ENCODE measurements around the gene CLTA. TPM values are rescaled to one million over a fixed set of nuclear protein-coding genes. Genes with fewer than 3 reads are reported as not detected.

CLTA gene, protein sequence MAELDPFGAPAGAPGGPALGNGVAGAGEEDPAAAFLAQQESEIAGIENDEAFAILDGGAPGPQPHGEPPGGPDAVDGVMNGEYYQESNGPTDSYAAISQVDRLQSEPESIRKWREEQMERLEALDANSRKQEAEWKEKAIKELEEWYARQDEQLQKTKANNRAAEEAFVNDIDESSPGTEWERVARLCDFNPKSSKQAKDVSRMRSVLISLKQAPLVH
- polyA plus RNA-seq (2013), result 129 TPM

DNA sequence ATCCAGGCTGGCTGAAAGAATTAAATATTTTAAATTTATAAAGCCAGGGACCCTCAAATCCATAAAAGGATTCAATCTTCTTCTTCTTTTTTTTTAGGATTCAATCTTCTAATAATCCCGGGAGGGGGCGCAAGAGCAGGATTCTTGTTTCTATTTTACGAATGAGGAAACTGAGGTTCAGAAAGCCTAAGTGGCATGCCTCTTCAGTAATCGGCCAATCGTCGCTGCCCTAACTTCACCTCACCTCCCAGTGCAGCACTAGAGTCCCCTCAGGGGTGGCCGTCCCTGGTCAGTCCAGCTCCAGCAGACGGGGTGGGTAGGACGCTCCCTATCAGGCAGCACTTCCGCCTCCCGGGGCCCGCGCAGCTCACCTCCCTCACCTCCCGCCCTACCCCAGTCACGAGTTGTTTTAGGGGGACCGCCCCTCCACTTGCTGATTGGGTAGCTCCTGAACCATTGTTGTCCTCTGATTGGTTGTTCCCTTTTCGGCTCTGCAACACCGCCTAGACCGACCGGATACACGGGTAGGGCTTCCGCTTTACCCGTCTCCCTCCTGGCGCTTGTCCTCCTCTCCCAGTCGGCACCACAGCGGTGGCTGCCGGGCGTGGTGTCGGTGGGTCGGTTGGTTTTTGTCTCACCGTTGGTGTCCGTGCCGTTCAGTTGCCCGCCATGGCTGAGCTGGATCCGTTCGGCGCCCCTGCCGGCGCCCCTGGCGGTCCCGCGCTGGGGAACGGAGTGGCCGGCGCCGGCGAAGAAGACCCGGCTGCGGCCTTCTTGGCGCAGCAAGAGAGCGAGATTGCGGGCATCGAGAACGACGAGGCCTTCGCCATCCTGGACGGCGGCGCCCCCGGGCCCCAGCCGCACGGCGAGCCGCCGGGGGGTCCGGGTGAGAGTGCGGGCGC is at the start of gene CLTA:
CLTA (plus strand) TSS at position 534 of the 902 bp plus-strand sequence; CDS start at position 670, 136 bp downstream.
- Histone ChIP-seq H3K4me1 (ENCODE audit: control extremely low read depth in 1 of 4, control insufficient read depth in 4 of 4, insufficient read depth in 4 of 4, low read length in 3 of 4) (peaks cover 24 to 41% (median 30%) of the 10 kb centered on the region in 4 experiments), H3K4me3 (ENCODE audit: control insufficient read depth in 1 of 7, extremely low read depth in 1 of 7, insufficient read depth in 4 of 7, low read depth in 2 of 7, low read length in 6 of 7) (peak within 1 kb of the TSS; percentile 60 to 99 (median 94)), H3K27ac (ENCODE audit: insufficient read depth in 1 of 2, low read depth in 1 of 2, low read length in 2 of 2, poor library complexity in 1 of 2, severe bottlenecking in 2 of 2) (peak within 1 kb of the TSS; percentile 79 to 94), H3K36me3 (ENCODE audit: control insufficient read depth in 4 of 4, insufficient read depth in 4 of 4, low read length in 3 of 4) (peaks cover 0 to 18% (median 2%) of the 10 kb centered on the region in 4 experiments), H3K9me3 (ENCODE audit: control extremely low read depth in 1 of 5, control insufficient read depth in 4 of 5, insufficient read depth in 2 of 5, low read depth in 1 of 5, low read length in 4 of 5) (no peaks in the 10 kb centered on the region), H3K27me3 (replicated peaks in 2 of 5; ENCODE audit: control insufficient read depth in 4 of 5, insufficient read depth in 5 of 5, low read length in 4 of 5) (no peaks in the 10 kb centered on the region)
- ChIA-PET POLR2A (interaction anchor here (0.6 to 1.3 kb wide), 10 partner anchors 9 to 143 kb away, joined by 3 to 6 read pairs (median 4); no protein-coding TSS in a partner anchor), CTCF (interaction anchor here (0.5 to 3.2 kb wide), 18 partner anchors 12 to 1693 kb away, joined by 3 to 28 read pairs (median 4); partner anchors contain the start of gene CCIN)
- WGBS (ENCODE audit: insufficient coverage), result under 1% methylated on average over 57 of the region's 68 CpGs
- DNase-seq, result peak; percentile 98 to 99 (median 98)

DNA sequence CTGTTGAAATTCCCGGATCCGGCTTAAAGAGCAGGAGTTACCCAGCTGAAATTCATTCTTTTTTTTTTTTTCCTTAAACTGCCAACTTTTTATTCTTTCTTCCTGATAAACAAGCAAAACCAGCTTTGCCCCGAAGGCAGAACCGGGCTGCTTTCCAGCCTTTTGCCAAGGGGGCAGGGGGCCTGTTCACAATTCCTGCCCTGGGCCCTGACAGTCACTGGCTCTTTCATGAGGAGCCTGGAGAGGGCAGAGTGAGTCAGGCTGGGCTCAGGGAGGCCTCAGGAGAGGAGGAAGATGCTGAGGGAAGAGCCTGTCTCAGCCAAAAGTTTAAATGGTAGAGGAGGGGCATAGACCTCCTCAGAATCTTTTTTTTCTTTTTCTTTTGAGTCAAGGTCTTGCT is 49.4 kb upstream of the CLTA start:
- H3K27ac ChIP-seq (ENCODE audit: insufficient read depth in 1 of 2, low read depth in 1 of 2, low read length in 2 of 2, poor library complexity in 1 of 2, severe bottlenecking in 2 of 2), result no peak overlapping the region
- peaks cover 0 to 8% (median 3%) of the 10 kb centered on the region in 5 experiments for H3K9me3 ChIP-seq (ENCODE audit: control extremely low read depth in 1 of 5, control insufficient read depth in 4 of 5, insufficient read depth in 2 of 5, low read depth in 1 of 5, low read length in 4 of 5)
- peaks cover 18 to 85% (median 78%) of the 10 kb centered on the region in 4 experiments for H3K4me1 ChIP-seq (ENCODE audit: control extremely low read depth in 1 of 4, control insufficient read depth in 4 of 4, insufficient read depth in 4 of 4, low read length in 3 of 4)
- WGBS (ENCODE audit: insufficient coverage), result 82% methylated on average over 3 of the region's 4 CpGs
- no peak for DNase-seq
- ChIA-PET POLR2A (interaction anchor here (0.6 kb wide), 1 partner anchor 381 kb away, joined by 7 read pairs; no protein-coding TSS in a partner anchor), CTCF (interaction anchor here (1.4 to 9.8 kb wide), 3 partner anchors 14 to 49 kb away, joined by 4 to 106 read pairs (median 32); no protein-coding TSS in a partner anchor)
- peaks cover 0 to 10% (median 0%) of the 10 kb centered on the region in 5 experiments for H3K27me3 ChIP-seq (replicated peaks in 2 of 5; ENCODE audit: control insufficient read depth in 4 of 5, insufficient read depth in 5 of 5, low read length in 4 of 5)
- peaks cover 0 to 5% (median 1%) of the 10 kb centered on the region in 4 experiments for H3K36me3 ChIP-seq (ENCODE audit: control insufficient read depth in 4 of 4, insufficient read depth in 4 of 4, low read length in 3 of 4)
- no peak overlapping the region for H3K4me3 ChIP-seq (ENCODE audit: control insufficient read depth in 1 of 7, extremely low read depth in 1 of 7, insufficient read depth in 4 of 7, low read depth in 2 of 7, low read length in 6 of 7)

DNA sequence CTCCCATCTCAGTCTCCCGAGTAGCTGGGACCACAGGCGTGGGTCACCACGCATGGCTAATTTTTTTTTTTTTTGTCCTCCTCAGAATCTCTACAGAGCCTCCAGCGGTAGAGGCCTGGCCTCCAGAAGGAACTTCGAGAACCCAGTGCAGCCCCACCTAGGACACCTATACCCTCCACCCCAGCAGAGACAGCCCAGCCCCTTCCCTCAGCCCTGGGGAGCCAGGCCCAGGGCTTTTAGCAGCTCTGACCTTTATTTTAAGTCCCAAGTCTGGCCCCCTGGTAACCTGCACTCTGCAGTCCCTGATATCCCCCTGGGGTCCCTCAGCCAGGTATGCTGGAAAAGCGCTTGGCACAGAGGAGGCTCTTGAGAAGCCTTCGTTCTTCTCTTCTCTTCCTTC is 49.0 kb upstream of the CLTA start:
- WGBS (ENCODE audit: insufficient coverage), result 95% methylated on average over 5 of the region's 7 CpGs
- no peak overlapping the region for H3K27ac ChIP-seq (ENCODE audit: insufficient read depth in 1 of 2, low read depth in 1 of 2, low read length in 2 of 2, poor library complexity in 1 of 2, severe bottlenecking in 2 of 2)
- H3K4me3 ChIP-seq (ENCODE audit: control insufficient read depth in 1 of 7, extremely low read depth in 1 of 7, insufficient read depth in 4 of 7, low read depth in 2 of 7, low read length in 6 of 7), result no peak overlapping the region
- peaks cover 0 to 10% (median 2%) of the 10 kb centered on the region in 4 experiments for H3K36me3 ChIP-seq (ENCODE audit: control insufficient read depth in 4 of 4, insufficient read depth in 4 of 4, low read length in 3 of 4)
- ChIA-PET CTCF (interaction anchor here (1.4 to 9.8 kb wide), 3 partner anchors 14 to 48 kb away, joined by 4 to 106 read pairs (median 32); no protein-coding TSS in a partner anchor), POLR2A (interaction anchor here (0.6 kb wide), 1 partner anchor 381 kb away, joined by 7 read pairs; no protein-coding TSS in a partner anchor)
- peaks cover 0 to 8% (median 5%) of the 10 kb centered on the region in 5 experiments for H3K9me3 ChIP-seq (ENCODE audit: control extremely low read depth in 1 of 5, control insufficient read depth in 4 of 5, insufficient read depth in 2 of 5, low read depth in 1 of 5, low read length in 4 of 5)
- peaks cover 0 to 10% (median 0%) of the 10 kb centered on the region in 5 experiments for H3K27me3 ChIP-seq (replicated peaks in 2 of 5; ENCODE audit: control insufficient read depth in 4 of 5, insufficient read depth in 5 of 5, low read length in 4 of 5)
- peaks cover 18 to 80% (median 75%) of the 10 kb centered on the region in 4 experiments for H3K4me1 ChIP-seq (ENCODE audit: control extremely low read depth in 1 of 4, control insufficient read depth in 4 of 4, insufficient read depth in 4 of 4, low read length in 3 of 4)
- no peak for DNase-seq

DNA sequence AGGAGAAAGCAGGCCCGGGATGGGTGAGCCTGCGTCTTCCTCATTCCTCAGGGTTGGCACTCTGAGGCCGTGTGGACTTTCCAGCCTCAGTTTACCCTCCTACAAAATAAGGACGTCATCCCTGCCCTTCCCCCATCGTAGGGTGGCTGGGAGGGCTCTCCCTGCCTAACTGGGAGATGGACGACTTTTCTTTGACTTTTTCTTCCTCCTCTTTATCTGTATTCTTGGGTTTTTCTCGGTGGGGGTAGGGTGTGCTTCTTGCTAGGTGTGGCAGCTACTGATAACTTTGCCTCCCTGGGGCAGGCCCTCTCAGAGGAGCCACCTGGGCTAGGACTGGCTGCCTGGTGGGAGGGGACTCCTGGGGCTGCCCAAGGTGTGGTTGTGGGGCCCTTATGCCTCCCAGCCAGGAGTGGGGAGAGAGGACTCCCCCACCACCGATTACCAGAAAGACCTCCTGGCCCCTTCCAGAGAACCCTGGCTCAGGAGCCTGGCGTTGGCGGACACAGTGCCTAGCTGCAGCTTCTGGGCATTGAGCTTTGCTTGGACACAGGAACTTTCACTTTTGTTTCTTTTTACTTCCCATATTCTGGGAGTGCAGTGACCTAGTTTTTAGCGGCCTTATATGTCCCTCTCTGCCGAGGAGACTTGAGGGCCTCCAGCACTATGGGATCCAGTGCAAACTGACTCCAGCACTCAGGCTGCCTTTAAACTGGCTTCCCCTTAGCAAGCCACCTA is 48.0 kb upstream of the CLTA start:
- peak in 2 of 3 donors; percentile 71 to 78 for DNase-seq
- Histone ChIP-seq H3K27ac (ENCODE audit: insufficient read depth in 1 of 2, low read depth in 1 of 2, low read length in 2 of 2, poor library complexity in 1 of 2, severe bottlenecking in 2 of 2) (peak overlapping the region; percentile 59 to 80), H3K36me3 (ENCODE audit: control insufficient read depth in 4 of 4, insufficient read depth in 4 of 4, low read length in 3 of 4) (peaks cover 0 to 10% (median 2%) of the 10 kb centered on the region in 4 experiments), H3K27me3 (replicated peaks in 2 of 5; ENCODE audit: control insufficient read depth in 4 of 5, insufficient read depth in 5 of 5, low read length in 4 of 5) (peaks cover 0 to 3% (median 0%) of the 10 kb centered on the region in 5 experiments), H3K4me3 (ENCODE audit: control insufficient read depth in 1 of 7, extremely low read depth in 1 of 7, insufficient read depth in 4 of 7, low read depth in 2 of 7, low read length in 6 of 7) (peak overlapping the region in 5 of 7 experiments; percentile 17 to 68 (median 32)), H3K4me1 (ENCODE audit: control extremely low read depth in 1 of 4, control insufficient read depth in 4 of 4, insufficient read depth in 4 of 4, low read length in 3 of 4) (peaks cover 18 to 76% (median 66%) of the 10 kb centered on the region in 4 experiments), H3K9me3 (ENCODE audit: control extremely low read depth in 1 of 5, control insufficient read depth in 4 of 5, insufficient read depth in 2 of 5, low read depth in 1 of 5, low read length in 4 of 5) (peaks cover 0 to 8% (median 5%) of the 10 kb centered on the region in 5 experiments)
- ChIA-PET POLR2A (interaction anchor here (1.7 kb wide), 1 partner anchor 20 kb away, joined by 4 read pairs; no protein-coding TSS in a partner anchor), CTCF (interaction anchor here (0.9 to 9.8 kb wide), 6 partner anchors 13 to 47 kb away, joined by 3 to 106 read pairs (median 6); no protein-coding TSS in a partner anchor)
- 64% methylated on average over 4 of the region's 12 CpGs for WGBS (ENCODE audit: insufficient coverage)

DNA sequence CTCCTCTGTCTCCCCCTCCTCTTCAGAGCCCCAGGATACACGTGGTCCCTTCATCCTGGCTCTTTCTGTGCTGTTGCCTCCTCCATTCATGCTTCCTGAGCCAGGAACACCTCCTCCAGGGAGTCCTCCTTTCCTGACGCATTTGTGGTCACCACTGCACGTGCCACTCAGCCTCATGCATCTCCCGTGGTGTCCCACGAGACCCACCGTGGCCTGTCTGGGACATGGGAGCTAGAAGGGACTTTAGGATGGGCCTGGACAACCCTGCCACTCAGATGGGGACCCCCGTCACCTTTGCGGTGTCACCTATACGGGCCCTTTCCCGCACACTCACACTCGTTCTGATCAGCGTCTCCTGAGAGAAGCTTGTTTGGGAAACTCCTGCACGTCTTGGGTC is 47.5 kb upstream of the CLTA start:
- CTCF ChIA-PET, result interaction anchor here (0.9 to 9.8 kb wide), 6 partner anchors 13 to 46 kb away, joined by 3 to 106 read pairs (median 6); no protein-coding TSS in a partner anchor
- Histone ChIP-seq H3K4me1 (ENCODE audit: control extremely low read depth in 1 of 4, control insufficient read depth in 4 of 4, insufficient read depth in 4 of 4, low read length in 3 of 4) (peaks cover 18 to 73% (median 65%) of the 10 kb centered on the region in 4 experiments), H3K27ac (ENCODE audit: insufficient read depth in 1 of 2, low read depth in 1 of 2, low read length in 2 of 2, poor library complexity in 1 of 2, severe bottlenecking in 2 of 2) (peak overlapping the region; percentile 59 to 80), H3K4me3 (ENCODE audit: control insufficient read depth in 1 of 7, extremely low read depth in 1 of 7, insufficient read depth in 4 of 7, low read depth in 2 of 7, low read length in 6 of 7) (peak overlapping the region in 4 of 7 experiments; percentile 16 to 68 (median 33)), H3K9me3 (ENCODE audit: control extremely low read depth in 1 of 5, control insufficient read depth in 4 of 5, insufficient read depth in 2 of 5, low read depth in 1 of 5, low read length in 4 of 5) (peaks cover 0 to 8% (median 5%) of the 10 kb centered on the region in 5 experiments), H3K36me3 (ENCODE audit: control insufficient read depth in 4 of 4, insufficient read depth in 4 of 4, low read length in 3 of 4) (peaks cover 0 to 11% (median 2%) of the 10 kb centered on the region in 4 experiments), H3K27me3 (replicated peaks in 2 of 5; ENCODE audit: control insufficient read depth in 4 of 5, insufficient read depth in 5 of 5, low read length in 4 of 5) (no peaks in the 10 kb centered on the region)
- no peak for DNase-seq
- WGBS (ENCODE audit: insufficient coverage), result 63% methylated on average over 12 of the region's 13 CpGs
- POLR2A ChIA-PET, result interaction anchor here (0.5 to 1.7 kb wide), 2 partner anchors 19 to 199 kb away, joined by 3 to 4 read pairs; no protein-coding TSS in a partner anchor
